HepG2 (cell line): ENCODE measurements around the gene L3MBTL3. TPM values are rescaled to one million over a fixed set of nuclear protein-coding genes. Genes with fewer than 3 reads are reported as not detected.

ENCODE experiments used
- ATAC-seq: fragments of 200-7000 bp; cut with Tn5 transposase; 3 replicates; pipeline ENCODE4 v1.9.1; 2020; ENCODE audit warnings: mild to moderate bottlenecking, moderate library complexity
- BruUV-seq: library from RNA; stranded (reverse); fragments of 400-500 nt; replicated peaks from 2 replicates; lab custom pipeline; 2021; lab: Mats Ljungman, UMichigan
- CTCF ChIA-PET: fragments of 300-600 bp; formaldehyde crosslinking; extraction: SDS; loops from one replicate; lab custom pipeline; 2021; ENCODE audit warnings: low total read pairs, inconsistent platforms, low intra/inter-chr PET ratio; lab: Yijun Ruan, JAX
- POLR2A ChIA-PET: fragments of 350-600 bp; sonication (Branson Sonifier 250); formaldehyde crosslinking; loops from one replicate; lab custom pipeline; 2020; ENCODE audit warnings: antibody characterized with exemption, inconsistent platforms; lab: Yijun Ruan, JAX
- DNase-seq: peaks from one replicate; pipeline ENCODE4 v3.0.0-alpha.2; 2015; ENCODE audit warnings: low spot score
- FAIRE-seq: peaks from 3 replicates; lab custom pipeline; 2011; peaks lifted over from hg19 to GRCh38; lab: Jason Lieb, UNC
- H2AFZ ChIP-seq: one replicate; pipeline ENCODE4 v1.6.1; 2011; ENCODE audit warnings: low read length, inconsistent platforms
- H3K27ac ChIP-seq: fragments of 300-600 bp; 3 replicates; pipeline ENCODE4 v1.8.0; 2011; ENCODE audit warnings: mixed run types, mild to moderate bottlenecking, mixed read lengths, low read length, inconsistent platforms; ENCODE audit not compliant: insufficient read depth; ENCODE audit errors: extremely low read length
- H3K27me3 ChIP-seq, 2 experiments: fragments of 200-600 bp in 1 of 2; 2 replicates in 1 of 2; 3 replicates in 1 of 2; pipeline versions ENCODE4 v1.6.0 to v1.8.0; 2011; ENCODE audit warnings: low read length in 2 of 2, mild to moderate bottlenecking in 2 of 2, moderate library complexity in 2 of 2, inconsistent platforms in 1 of 2; ENCODE audit not compliant: insufficient read depth in 2 of 2, control insufficient read depth in 1 of 2
- H3K36me3 ChIP-seq, 2 experiments: fragments of 200-600 bp in 1 of 2; replicated peaks in 1 of 2; 2 replicates in 1 of 2; 3 replicates in 1 of 2; pipeline versions ENCODE4 v1.5.1 to v1.8.0; 2011; ENCODE audit warnings: low read length in 2 of 2, inconsistent platforms in 1 of 2; ENCODE audit not compliant: insufficient read depth in 2 of 2, control insufficient read depth in 1 of 2
- H3K4me1 ChIP-seq: 2 replicates; pipeline ENCODE4 v1.5.1; 2012; ENCODE audit warnings: low read length, inconsistent platforms; ENCODE audit not compliant: insufficient read depth
- H3K4me2 ChIP-seq: 2 replicates; pipeline ENCODE4 v1.6.0; 2011; ENCODE audit warnings: low read depth, low read length, inconsistent platforms
- H3K4me3 ChIP-seq, 3 experiments: fragments of 200-600 bp in 1 of 3; sonication (generic), shearing (Covaris generic) in 1 of 3; replicated peaks in 1 of 3; 2 replicates each; pipeline ENCODE4 v1.5.1; 2011 to 2016; ENCODE audit warnings: low read length in 3 of 3, inconsistent platforms in 2 of 3, low read depth in 2 of 3, mild to moderate bottlenecking in 2 of 3, control low read depth in 1 of 3, mixed read lengths in 1 of 3; ENCODE audit not compliant: insufficient read depth in 1 of 3
- H3K79me2 ChIP-seq: one replicate; pipeline ENCODE4 v1.6.1; 2011; ENCODE audit warnings: low read length, inconsistent platforms; ENCODE audit not compliant: insufficient read depth
- H3K9ac ChIP-seq: 2 replicates; pipeline ENCODE4 v1.6.0; 2011; ENCODE audit warnings: mild to moderate bottlenecking, low read depth, low read length, inconsistent platforms; ENCODE audit not compliant: insufficient read depth
- H3K9me3 ChIP-seq: 2 replicates; pipeline ENCODE4 v1.5.1; 2012; ENCODE audit warnings: mild to moderate bottlenecking, low read length
- H4K20me1 ChIP-seq: 2 replicates; pipeline ENCODE4 v1.6.0; 2011; ENCODE audit warnings: inconsistent platforms, mild to moderate bottlenecking, low read length, moderate library complexity; ENCODE audit not compliant: insufficient read depth
- FOSL2 ChIP-seq: sonication (generic); formaldehyde crosslinking; IDR thresholded peaks from 2 replicates; pipeline ENCODE4 v1.4.0; 2020; ENCODE audit warnings: missing genetic modification reagents
- HDAC2 ChIP-seq: sonication (generic); formaldehyde crosslinking; IDR thresholded peaks from 2 replicates; pipeline ENCODE4 v1.4.0; 2020; ENCODE audit warnings: missing genetic modification reagents
- NFYB ChIP-seq: sonication (generic); formaldehyde crosslinking; IDR thresholded peaks from 2 replicates; pipeline ENCODE4 v1.4.0; 2020; ENCODE audit warnings: missing genetic modification reagents
- ZEB1 ChIP-seq: IDR thresholded peaks from 2 replicates; pipeline ENCODE4 v1.6.1; 2012; ENCODE audit warnings: mild to moderate bottlenecking, low read depth, inconsistent platforms; ENCODE audit not compliant: insufficient replicate concordance
- WGBS: methylation state at CpG from one replicate; pipeline ENCODE4 v1.1.6; 2017; ENCODE audit warnings: low lambda C conversion rate; 5-methylcytosine and 5-hydroxymethylcytosine counted together
- in situ Hi-C: cut with HindIII; loops from 2 replicates; pipeline ENCODE4 v1.10.0; 2017; ENCODE audit warnings: low pct_unique_long_range_greater_than_20kb; ENCODE audit not compliant: extremely low pct_ligation_motif_present
- intact Hi-C: fragments of 100-400 bp; cut with micrococcal nuclease; formaldehyde crosslinking; loops from one replicate; pipeline ENCODE4 v1.10.0; 2022; ENCODE audit not compliant: unreplicated experiment
- polyA plus RNA-seq, 8 experiments: library from polyadenylated mRNA; depleted of rRNA in 3 of 8; stranded (reverse) in 7 of 8; unstranded in 1 of 8; fragments of >200 nt; fragmentation: Illumina TruSeq in 4 of 8; extraction: Trizol in 4 of 8; gene quantifications; 2 replicates each; pipeline versions ENCODE4 v1.2.1 to v1.2.3, GENCODE V29; 2011 to 2016; ENCODE audit warnings: low read depth in 4 of 8, missing spikeins in 1 of 8, mixed read lengths in 1 of 8; ENCODE audit not compliant: insufficient read depth in 1 of 8
- total RNA-seq, 5 experiments: library from RNA; depleted of rRNA; stranded (reverse); fragments of >200 nt; fragmentation: Illumina TruSeq; extraction: Trizol; gene quantifications; 2 replicates each; pipeline ENCODE4 v1.2.3, GENCODE V29; 2016; ENCODE audit warnings: low read depth in 1 of 5
- TF ChIP-seq, protein P1 (sequence below): sonication (generic); formaldehyde crosslinking; IDR thresholded peaks from 2 replicates; pipeline ENCODE4 v1.4.0; 2020; ENCODE audit warnings: mild to moderate bottlenecking, missing genetic modification reagents
- TF ChIP-seq, protein P2 (sequence below): sonication (generic); formaldehyde crosslinking; IDR thresholded peaks from 2 replicates; pipeline ENCODE4 v1.9.0; 2021; ENCODE audit warnings: missing genetic modification reagents, borderline replicate concordance

The L3MBTL3 gene
- total and polyA plus RNA-seq, 2 of the 13 experiments (the other 11 are each of a cell fraction or from before 2014, with no cell fraction given): 1.5 to 2.5 TPM

DNA sequence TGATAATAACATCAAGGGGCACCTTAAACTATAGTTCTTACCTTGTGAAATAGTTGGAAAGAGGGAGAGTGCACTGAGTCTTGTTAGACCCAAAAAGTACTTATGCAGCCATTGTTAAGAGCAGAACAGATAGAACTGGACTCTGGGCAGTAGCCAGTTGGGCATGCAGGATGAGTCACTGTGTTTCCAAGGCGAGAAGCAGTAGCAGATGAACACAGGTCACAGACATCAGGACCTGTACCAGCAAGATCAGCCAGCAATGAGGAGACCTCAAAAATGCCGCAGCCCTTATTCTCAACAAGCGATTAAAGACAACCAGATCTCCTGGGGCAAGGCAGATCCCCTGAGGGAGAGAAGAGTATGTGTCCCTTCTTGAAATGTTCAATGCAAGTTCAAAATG is 125.3 kb downstream of the L3MBTL3 start:
- no peak overlapping the region for H2AFZ ChIP-seq
- no peaks in the 10 kb centered on the region for H3K4me1 ChIP-seq
- H3K9ac ChIP-seq: no peak overlapping the region
- no peaks in the 10 kb centered on the region for H4K20me1 ChIP-seq
- WGBS: 73% methylated on average over 3 of the region's 3 CpGs
- intact Hi-C loops: no loop called here
- no peak overlapping the region for H3K27ac ChIP-seq
- no peaks in the 10 kb centered on the region for H3K9me3 ChIP-seq
- no peak overlapping the region for H3K4me3 ChIP-seq
- FAIRE-seq: no peak
- ChIA-PET POLR2A (no interaction called here), CTCF (no interaction called here)
- H3K36me3 ChIP-seq: no peaks in the 10 kb centered on the region
- BruUV-seq: no TSS peak
- H3K79me2 ChIP-seq: no peaks in the 10 kb centered on the region
- no peaks in the 10 kb centered on the region for H3K27me3 ChIP-seq
- in situ Hi-C loops: no loop called here
- no peak for ATAC-seq
- no peak for DNase-seq
- H3K4me2 ChIP-seq: no peak overlapping the region
- TF ChIP-seq, protein P1, sequence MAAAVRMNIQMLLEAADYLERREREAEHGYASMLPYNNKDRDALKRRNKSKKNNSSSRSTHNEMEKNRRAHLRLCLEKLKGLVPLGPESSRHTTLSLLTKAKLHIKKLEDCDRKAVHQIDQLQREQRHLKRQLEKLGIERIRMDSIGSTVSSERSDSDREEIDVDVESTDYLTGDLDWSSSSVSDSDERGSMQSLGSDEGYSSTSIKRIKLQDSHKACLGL (CRISPR knock-in tag): no peak
- TF ChIP-seq FOSL2 (CRISPR knock-in tag): peak; percentile 14; the same call in 1 of the 2 replicates

DNA sequence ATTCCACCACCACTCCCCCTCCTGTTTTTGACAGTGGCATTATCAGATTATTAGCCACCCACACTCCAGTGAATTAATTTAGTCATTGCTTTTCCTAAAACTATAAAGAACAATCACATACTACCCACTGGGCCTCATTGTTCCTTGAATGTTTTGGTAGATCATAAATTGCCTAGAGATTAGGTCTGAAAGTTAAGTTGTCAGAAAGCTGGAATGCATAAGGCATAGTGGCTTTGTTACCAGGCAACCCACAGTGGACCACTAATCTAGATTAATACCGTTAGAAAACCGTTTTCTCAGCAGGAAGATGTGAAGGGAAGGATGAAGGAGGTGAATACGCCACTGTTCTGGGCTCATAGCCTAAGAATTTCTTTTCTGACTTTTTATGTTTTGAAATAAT is 128.7 kb downstream of the L3MBTL3 start:
- ATAC-seq (no peak), FAIRE-seq (no peak), DNase-seq (no peak)
- intact Hi-C loops: no loop called here
- Histone ChIP-seq H3K27me3 (no peaks in the 10 kb centered on the region), H3K4me1 (no peaks in the 10 kb centered on the region), H4K20me1 (no peaks in the 10 kb centered on the region), H3K9me3 (no peaks in the 10 kb centered on the region), H3K4me2 (no peak overlapping the region), H2AFZ (no peak overlapping the region), H3K4me3 (no peak overlapping the region), H3K27ac (no peak overlapping the region), H3K9ac (no peak overlapping the region), H3K79me2 (no peaks in the 10 kb centered on the region), H3K36me3 (no peaks in the 10 kb centered on the region)
- in situ Hi-C loops: no loop called here
- 31% methylated on average over 3 of the region's 3 CpGs for WGBS
- POLR2A ChIA-PET: no interaction called here
- BruUV-seq: no TSS peak
- CTCF ChIA-PET: no interaction called here
- TF ChIP-seq, protein P2, sequence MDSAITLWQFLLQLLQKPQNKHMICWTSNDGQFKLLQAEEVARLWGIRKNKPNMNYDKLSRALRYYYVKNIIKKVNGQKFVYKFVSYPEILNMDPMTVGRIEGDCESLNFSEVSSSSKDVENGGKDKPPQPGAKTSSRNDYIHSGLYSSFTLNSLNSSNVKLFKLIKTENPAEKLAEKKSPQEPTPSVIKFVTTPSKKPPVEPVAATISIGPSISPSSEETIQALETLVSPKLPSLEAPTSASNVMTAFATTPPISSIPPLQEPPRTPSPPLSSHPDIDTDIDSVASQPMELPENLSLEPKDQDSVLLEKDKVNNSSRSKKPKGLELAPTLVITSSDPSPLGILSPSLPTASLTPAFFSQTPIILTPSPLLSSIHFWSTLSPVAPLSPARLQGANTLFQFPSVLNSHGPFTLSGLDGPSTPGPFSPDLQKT (CRISPR knock-in tag): no peak
- TF ChIP-seq ZEB1 (no peak), NFYB (CRISPR knock-in tag) (no peak), HDAC2 (CRISPR knock-in tag) (no peak)
